ENCODE results near the gene ZNF516. TPM values are rescaled to one million over a fixed set of nuclear protein-coding genes. Genes with fewer than 3 reads are reported as not detected.

The ZNF516 gene
- total and polyA plus RNA-seq, 2 of the 4 experiments (the other 2 are of a cell fraction): 7.9 to 16.9 TPM

GRCh38 chr18:76383636-76384035 lies 111.4 kb downstream of the ZNF516 start:
- H3K79me1 ChIP-seq (ENCODE audit: low read depth in 1 of 2, low read length in 2 of 2): peaks cover 30 to 74% of the 10 kb centered on the region in 2 experiments
- TF ChIP-seq USF2 (IDR thresholded peaks at IDR 0.05; ENCODE audit: low read depth, low read length) (no peak), CEBPB (IDR thresholded peaks at IDR 0.05; ENCODE audit: low read depth, low read length) (no peak), RCOR1 (IDR thresholded peaks at IDR 0.05; ENCODE audit: insufficient replicate concordance, low read length) (no peak)
- intact Hi-C loops (cut with micrococcal nuclease) (no loop called here), dilution Hi-C loops (cut with HindIII; ENCODE audit: low sequenced_read_pairs, unreplicated experiment) (no loop called here), in situ Hi-C loops (cut with MboI; ENCODE audit: low sequenced_read_pairs) (no loop called here)
- no peak overlapping the region for H2AK5ac ChIP-seq (ENCODE audit: low read depth, low read length)
- no peak overlapping the region for H3K23ac ChIP-seq (ENCODE audit: low read depth, low read length)
- H2AFZ ChIP-seq (replicated peaks; ENCODE audit: low read length, poor library complexity): no peak overlapping the region
- H3K9ac ChIP-seq (ENCODE audit: low read depth, low read length): no peak overlapping the region
- H2BK120ac ChIP-seq (ENCODE audit: low read depth, low read length): no peak overlapping the region
- WGBS, 2 experiments (ENCODE audit: extremely low coverage in 2 of 2, insufficient read length in 1 of 2): 100% methylated on average over 6 of the region's 13 CpGs; no CpG with 5 or more reads in 1 of the 2 experiments
- H3K18ac ChIP-seq (ENCODE audit: low read depth, low read length): no peak overlapping the region
- no peak overlapping the region for H4K8ac ChIP-seq (ENCODE audit: low read depth in 2 of 2, low read length in 2 of 2)
- no peak for DNase-seq
- no peak overlapping the region for H3K14ac ChIP-seq (replicated peaks; ENCODE audit: low read depth, low read length)
- H4K20me1 ChIP-seq (ENCODE audit: insufficient read depth, low read length): peaks cover 71% of the 10 kb centered on the region
- no peak overlapping the region for H3K56ac ChIP-seq (ENCODE audit: extremely low read depth, insufficient read depth, low read length)
- no TSS peak for BruUV-seq (replicated peaks)
- H3K4me1 ChIP-seq (ENCODE audit: control insufficient read depth, insufficient read depth, low read length): peaks cover 2% of the 10 kb centered on the region; the same call in 1 of the 2 replicates
- H3K4ac ChIP-seq (ENCODE audit: low read depth, low read length): no peak overlapping the region
- H2BK20ac ChIP-seq (ENCODE audit: low read depth, low read length): no peak overlapping the region
- peaks cover 22% of the 10 kb centered on the region for H3K9me1 ChIP-seq (ENCODE audit: insufficient read depth, low read length)
- no peak overlapping the region for H2AK9ac ChIP-seq (replicated peaks; ENCODE audit: low read depth, low read length, poor library complexity)
- no peak overlapping the region for H3K4me3 ChIP-seq (ENCODE audit: insufficient read depth, low read depth, low read length)
- POLR2A ChIA-PET (ENCODE audit: unreplicated experiment): no interaction called here
- no peak for ATAC-seq (ENCODE audit: low read depth)
- no peak overlapping the region for H2BK5ac ChIP-seq (ENCODE audit: low read depth, low read length, poor library complexity, severe bottlenecking)
- no peak overlapping the region for H3K4me2 ChIP-seq (ENCODE audit: low read depth, low read length)
- no peak overlapping the region for H4K91ac ChIP-seq (ENCODE audit: insufficient read depth, low read depth, low read length)
- H2BK15ac ChIP-seq (ENCODE audit: low read depth, low read length): no peak overlapping the region
- CTCF ChIA-PET: no interaction called here
- no peak overlapping the region for H3K27ac ChIP-seq (ENCODE audit: insufficient read depth, low read length)
- peaks cover 16% of the 10 kb centered on the region; the same call in 1 of the 2 replicates for H3K36me3 ChIP-seq (ENCODE audit: control insufficient read depth, insufficient read depth, low read length)
- H3K27me3 ChIP-seq (ENCODE audit: control insufficient read depth, insufficient read depth, low read length): no peaks in the 10 kb centered on the region
- no peaks in the 10 kb centered on the region for H3K9me3 ChIP-seq (ENCODE audit: control insufficient read depth, insufficient read depth, low read length)
- no peak overlapping the region for H4K5ac ChIP-seq (ENCODE audit: low read depth, low read length)
